22Rv1 (cell line): ENCODE results near the gene CNGB1.

ENCODE experiments used
- CTCF ChIP-seq: fragments of 450-650 bp; IDR thresholded peaks from 2 replicates; pipeline ENCODE4 v1.5.1; 2017; ENCODE audit warnings: mild to moderate bottlenecking
- ZFX ChIP-seq: fragments of 450-650 bp; IDR thresholded peaks from 2 replicates; pipeline ENCODE4 v1.6.1; 2017; ENCODE audit warnings: antibody characterized with exemption, borderline replicate concordance

GRCh38 chr16:57970319-57970718, 609 bp downstream of the CNGB1 start:
- TF ChIP-seq CTCF, result no peak
- no peak for TF ChIP-seq ZFX
